DMS53 treated with DMSO at 0.1 percent for 48 hours (cell line): Measurements from ENCODE around the gene MET.

Experiments
- DNase-seq: peaks from one replicate; lab custom pipeline; 2025; ENCODE audit not compliant: unreplicated experiment; lab: John Stamatoyannopoulos, UW

Gene MET

DNA sequence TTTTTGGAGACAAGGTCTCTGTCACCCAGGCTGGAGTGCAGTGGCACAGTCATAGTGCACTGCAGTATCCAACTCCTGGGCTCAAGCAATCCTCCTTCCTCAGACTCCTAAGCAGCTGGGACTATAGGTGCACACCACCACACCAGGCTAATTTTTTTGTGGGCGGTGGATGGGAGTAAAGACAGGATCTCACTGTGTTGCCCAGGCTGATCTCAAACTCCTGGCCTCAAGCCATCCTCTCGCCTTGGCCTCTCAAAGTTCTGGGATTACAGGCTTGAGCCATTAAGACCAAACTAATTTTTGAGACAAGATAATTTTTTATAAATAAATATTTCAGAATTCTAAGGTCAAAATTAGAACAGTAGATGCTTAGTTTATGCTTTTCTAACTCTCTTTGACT is 109.6 kb downstream of the MET start:
- DNase-seq: no peak

GRCh38 chr7:116782177-116782711 is 110.2 kb downstream of the MET start:
- no peak for DNase-seq

- DNase-seq: no peak
Observed at GRCh38 chr7:116783666-116784318, 111.8 kb downstream of the MET start.

- no peak for DNase-seq
Observed at GRCh38 chr7:116784647-116785046, 112.7 kb downstream of the MET start.

- DNase-seq: no peak
Observed at GRCh38 chr7:116785843-116786242, 113.8 kb downstream of the MET start.

DNA sequence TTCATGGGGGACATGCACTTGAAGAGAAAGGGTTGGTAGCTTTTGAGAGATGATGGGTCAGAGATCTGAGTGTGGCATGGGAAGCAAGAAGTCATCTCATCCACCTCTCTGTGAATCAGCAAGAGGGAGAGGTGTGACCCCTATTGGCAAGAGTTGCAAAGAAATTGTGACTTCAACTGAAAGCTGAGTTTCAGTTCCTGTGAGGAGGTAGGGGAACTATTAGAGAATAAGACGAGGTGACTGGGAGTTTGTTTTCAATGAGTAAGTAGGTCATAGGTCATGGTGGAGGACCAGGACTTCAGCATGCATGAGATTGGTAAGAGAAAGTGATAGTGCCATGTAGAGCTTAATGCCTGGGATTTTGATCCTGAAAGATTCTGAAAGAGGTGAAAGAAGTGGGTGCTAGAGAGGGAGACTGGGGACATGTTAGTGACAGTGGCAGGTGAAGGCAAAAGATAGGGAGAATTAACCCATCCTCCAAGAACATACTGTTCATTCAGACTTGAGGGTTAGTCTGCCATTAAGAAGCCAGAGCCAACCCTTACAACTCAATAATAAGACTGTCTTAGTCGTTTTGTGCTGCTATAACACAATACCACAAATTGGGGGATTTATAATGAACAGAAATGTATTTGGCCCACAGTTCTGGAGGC is 114.9 kb downstream of the MET start:
- peak; percentile 54 for DNase-seq

DNA sequence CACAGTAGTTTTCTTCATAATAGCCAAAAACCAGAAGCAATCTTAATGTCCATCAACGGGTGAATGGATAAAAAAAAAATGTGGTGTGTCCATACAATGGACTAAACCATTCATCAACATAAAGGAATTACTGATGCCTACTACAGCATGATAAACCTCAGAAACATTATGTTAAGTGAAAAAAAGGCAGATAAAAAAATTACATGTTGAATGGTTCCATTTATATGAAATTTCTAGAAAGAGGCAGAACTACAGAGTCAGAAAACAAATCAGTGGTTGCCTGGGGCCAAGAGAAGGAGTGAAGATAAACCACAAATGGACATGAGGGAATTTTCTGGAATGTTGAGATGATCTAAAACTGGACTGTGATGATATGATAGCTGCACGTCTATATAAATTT is 115.9 kb downstream of the MET start:
- no peak for DNase-seq

DNA sequence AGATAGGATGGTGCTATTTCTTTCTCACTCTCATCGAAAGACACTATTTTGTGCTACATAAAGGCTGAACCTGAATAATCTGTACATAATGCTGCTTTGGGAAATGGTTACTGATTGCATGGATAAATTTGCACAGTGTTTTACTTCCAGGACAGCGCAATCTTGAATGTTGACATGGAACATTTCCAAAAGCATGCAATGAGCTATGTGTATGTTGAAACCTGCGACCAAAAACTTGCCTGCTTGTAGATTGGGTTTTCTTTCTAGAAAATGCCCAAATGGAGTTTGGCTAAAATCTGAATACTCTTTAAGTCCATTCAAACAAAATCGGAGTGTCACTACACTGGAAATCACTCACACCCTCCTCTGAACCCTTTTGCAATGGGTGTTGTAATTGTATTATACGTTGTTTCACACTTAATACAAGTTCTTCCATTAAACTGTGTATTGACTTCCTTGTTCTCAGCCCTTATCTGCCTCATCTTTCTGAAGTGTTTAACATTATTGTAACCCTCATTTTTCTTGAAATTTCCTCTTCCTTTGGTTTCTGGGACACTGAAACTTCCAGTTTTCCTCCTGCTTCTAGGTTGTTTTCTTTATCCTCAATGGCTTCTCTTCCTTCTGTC is 116.7 kb downstream of the MET start:
- DNase-seq: no peak

DNA sequence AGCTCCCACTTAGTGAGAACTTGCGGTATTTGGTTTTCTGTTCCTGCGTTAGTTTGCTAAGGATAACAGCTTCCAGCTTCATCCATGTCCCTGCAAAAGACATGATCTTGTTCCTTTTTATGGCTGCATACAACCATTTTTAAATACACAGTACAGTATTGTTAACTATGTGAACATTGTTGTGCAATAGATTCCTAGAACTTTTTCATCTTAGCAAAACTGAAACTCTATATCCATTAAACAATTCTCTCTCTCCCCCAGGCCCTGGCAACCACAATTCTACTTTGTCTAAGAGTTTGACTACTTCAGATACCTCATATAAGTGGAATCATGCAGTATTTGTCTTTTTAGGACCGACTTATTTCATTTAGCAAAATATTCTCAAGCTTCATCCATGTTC is 118.0 kb downstream of the MET start:
- DNase-seq: no peak

DNA sequence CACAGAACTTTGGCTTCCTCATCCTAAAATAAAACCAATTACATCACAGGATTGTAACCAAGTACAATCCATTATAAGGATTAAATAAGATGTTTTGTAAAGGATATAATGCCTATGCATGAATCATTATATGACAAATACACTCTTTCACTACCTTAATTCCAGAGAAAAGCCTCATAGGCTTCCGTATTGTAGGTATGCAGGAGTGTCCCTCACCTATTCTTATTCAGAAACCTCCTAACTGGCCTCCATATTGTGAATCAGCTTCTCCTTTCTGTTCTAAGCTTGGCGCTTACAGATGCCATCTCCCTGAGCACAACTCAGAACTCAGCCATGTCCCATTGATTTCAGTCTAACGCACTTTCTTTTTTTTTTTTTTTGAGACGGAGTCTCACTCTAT is 120.8 kb downstream of the MET start:
- no peak for DNase-seq

DNA sequence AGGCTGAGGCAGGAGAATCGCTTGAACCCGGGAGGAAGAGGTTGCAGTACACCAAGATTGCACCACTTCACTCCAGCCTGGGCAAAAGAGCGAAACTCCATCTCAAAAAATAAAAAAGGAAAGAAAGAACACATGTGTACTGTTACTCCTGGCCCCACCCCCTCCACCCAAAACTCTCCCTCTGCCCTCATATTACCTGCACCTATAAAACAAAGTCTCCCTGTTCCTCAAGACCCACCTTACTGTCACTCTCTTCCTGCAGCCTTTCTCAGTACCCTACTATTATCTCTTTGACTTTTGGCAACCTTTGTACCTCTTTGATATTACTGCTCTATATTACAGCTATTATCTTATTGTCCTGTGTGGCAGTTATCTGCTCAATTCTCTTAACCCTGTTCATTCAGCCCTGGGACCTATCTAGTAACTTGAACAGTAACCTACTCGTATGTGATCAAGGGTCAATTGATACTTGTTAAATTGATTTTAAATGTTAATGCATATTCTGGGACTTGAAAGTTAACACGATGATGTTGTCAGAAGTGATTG is 121.9 kb downstream of the MET start:
- no peak for DNase-seq

DNA sequence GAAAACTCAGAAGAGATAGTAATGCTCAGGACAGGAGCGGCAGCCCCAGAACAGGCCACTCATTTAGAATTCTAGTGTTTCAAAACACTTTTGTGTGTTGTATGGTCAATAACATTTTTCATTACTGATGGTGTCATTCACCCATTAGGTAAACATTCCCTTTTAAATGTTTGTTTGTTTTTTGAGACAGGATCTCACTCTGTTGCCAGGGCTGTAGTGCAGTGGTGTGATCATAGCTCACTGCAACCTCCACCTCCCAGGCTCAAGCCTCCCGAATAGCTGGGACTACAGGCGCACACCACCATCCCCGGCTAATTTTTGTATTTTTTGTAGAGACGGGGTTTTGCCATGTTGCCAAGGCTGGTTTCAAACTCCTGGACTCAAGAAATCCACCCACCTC is 124.5 kb downstream of the MET start:
- peak; percentile 48 for DNase-seq

DNA sequence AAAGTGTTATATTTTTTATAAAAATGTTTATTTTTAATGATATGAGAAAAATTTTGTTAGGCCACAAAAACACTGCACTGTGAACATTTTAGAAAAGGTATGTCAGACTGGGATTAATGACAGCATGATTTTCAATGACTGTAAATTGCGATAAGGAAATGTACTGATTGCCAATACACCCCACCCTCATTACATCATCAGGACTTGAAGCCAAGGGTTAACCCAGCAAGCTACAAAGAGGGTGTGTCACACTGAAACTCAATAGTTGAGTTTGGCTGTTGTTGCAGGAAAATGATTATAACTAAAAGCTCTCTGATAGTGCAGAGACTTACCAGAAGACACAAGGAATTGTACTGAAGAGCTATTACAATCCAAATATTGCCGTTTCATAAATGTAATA is 125.6 kb downstream of the MET start:
- DNase-seq: no peak

- DNase-seq: no peak
Observed at GRCh38 chr7:116798232-116798631, 126.2 kb downstream of the MET start.

DNA sequence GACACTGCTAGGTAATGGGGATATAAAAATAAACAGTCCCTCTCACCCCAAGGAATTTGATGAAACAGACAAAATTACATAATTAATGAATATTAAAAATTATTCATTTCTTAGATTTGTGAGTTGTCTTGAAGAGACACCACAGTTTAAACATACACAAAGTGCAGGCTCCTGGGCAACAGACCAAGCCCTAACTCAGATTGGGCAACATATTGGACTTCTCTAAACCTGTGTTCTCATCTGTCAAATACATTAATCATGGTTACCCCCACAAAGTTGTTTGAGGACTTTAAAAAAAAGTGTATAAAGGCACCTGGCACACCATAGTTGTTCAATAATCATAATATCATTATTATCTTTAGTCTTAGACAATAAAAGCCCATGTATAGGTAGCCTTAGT is 127.9 kb downstream of the MET start:
- DNase-seq: no peak

- DNase-seq: no peak
Observed at GRCh38 chr7:116800594-116800993, 128.6 kb downstream of the MET start.

DNA sequence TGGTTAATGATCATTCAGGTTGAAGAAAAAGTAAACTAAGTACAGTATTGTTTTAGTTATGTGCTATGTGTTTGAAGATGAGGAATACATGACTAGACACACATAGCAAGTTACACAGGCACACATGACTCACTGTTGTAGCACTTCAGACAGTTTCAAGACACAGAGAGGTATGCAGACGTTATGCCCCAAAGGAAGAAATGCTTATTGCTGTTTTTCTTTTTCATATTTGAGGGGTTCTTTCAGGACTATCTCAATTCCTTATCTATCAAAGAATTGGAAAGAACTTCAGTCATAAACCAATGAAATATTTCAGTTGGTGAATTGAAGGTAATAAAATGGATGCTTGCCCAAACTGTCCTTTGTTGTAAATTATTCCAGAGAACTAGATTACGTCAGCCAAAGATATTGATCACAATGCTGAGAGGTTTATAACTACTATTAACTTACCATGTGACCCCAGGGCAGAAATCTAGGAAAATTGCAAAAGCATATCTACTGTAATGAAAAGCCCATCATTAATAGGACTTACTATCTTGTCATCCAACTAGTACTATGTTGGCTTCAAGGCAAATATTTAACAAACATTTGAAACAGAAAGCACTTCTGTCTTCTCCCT is 129.2 kb downstream of the MET start:
- peak; percentile 5 for DNase-seq

DNA sequence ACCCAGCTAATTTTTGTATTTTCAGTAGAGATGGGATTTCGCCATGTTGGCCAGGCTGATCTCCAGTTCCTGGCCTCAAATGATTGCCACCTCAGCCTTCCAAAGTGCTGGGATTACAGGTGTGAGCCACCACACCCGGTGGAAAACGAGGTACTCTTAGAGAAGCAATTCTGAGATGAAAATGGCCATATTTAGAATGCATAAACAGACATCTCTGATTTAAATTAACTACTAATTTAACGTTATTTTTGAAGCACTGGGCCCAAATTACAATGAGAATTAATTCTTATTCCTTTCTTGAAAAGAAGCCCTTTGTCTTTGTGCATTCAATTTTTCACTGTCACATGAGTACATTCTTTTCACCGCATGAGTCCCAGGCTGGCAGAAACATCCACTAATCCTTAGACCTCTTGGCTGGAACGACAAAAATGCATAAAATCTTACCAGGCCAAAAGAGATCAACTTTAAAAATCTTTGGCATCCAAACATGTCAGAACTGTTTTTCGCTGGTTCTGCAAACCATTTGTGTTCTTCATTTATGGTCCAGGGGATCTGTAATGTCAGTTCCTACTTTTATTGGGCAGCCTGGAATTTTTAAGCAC is 130.2 kb downstream of the MET start:
- DNase-seq: no peak

- DNase-seq: peak; percentile 80
Observed at GRCh38 chr7:116802746-116803152, 130.8 kb downstream of the MET start.

DNA sequence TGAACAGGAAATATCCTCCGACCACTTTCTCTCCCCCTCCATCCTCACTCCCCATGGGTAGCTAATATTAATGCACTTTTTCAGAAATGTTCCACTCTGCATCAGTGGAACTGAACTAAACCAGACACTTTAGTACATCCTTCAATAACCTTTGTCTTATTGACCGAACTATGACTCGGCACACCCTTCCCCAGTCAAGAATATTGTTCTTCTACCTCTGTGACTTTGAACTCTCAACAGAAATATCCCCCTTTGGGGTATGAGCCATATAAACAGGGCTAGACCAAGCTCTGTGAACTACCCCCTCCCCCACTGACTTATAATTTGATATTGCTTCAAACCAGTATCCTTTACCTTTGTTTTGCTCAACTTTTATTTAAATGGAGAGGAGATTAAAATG is 132.5 kb downstream of the MET start:
- no peak for DNase-seq

DNA sequence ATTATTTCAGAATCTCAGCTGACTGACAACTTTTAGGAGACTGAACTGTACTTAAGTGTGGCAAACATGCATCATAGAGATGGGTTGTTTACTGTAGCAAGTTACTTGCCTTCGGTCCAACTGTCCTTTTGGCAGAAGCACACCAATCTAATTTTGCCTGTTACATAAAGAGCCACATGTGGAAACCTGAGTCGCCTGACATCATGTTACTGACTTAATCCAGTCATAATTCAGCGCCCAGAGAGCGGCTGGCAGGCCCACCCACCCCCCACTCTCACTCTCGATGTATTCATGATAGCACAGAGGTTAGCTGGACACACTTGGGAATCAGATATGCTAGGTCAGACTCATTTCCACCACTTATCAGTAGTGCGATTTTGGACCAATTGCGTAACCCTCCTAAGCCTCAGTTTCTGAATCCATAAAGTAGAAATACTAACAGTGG is 133.1 kb downstream of the MET start:
- DNase-seq: no peak
